ENCODE results near the gene ALK. TPM values are rescaled to one million over a fixed set of nuclear protein-coding genes. Genes with fewer than 3 reads are reported as not detected.

The ALK gene
- total RNA-seq, 1 donor from 2014 or later, result 0.14 TPM

DNA sequence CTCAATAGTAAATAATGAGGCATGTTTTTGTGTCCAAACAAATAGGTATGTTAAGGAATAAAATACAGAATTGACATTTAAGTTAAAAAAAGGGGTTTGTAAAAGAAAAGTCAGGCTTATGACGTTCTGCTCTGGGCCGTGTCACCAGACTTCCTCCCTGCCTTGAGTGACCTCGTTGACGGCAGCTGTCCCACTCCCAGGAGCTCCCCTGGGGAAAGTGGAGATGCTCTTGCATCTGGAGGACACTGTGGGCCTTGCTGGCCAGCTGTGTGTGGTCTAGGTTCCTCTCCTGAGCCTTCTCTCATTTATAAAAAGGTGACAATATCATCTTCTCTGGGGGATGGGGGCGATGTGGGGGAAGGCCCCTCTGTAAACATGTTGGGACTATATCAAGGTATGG, 609.9 kb downstream of the ALK start:
- intact Hi-C loops (cut with micrococcal nuclease), result no loop called here
- TF ChIP-seq, protein P1, sequence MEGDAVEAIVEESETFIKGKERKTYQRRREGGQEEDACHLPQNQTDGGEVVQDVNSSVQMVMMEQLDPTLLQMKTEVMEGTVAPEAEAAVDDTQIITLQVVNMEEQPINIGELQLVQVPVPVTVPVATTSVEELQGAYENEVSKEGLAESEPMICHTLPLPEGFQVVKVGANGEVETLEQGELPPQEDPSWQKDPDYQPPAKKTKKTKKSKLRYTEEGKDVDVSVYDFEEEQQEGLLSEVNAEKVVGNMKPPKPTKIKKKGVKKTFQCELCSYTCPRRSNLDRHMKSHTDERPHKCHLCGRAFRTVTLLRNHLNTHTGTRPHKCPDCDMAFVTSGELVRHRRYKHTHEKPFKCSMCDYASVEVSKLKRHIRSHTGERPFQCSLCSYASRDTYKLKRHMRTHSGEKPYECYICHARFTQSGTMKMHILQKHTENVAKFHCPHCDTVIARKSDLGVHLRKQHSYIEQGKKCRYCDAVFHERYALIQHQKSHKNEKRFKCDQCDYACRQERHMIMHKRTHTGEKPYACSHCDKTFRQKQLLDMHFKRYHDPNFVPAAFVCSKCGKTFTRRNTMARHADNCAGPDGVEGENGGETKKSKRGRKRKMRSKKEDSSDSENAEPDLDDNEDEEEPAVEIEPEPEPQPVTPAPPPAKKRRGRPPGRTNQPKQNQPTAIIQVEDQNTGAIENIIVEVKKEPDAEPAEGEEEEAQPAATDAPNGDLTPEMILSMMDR (IDR thresholded peaks at IDR 0.05; ENCODE audit: borderline replicate concordance), result no peak
- no peak overlapping the region for H3K4me3 ChIP-seq
- H3K4me1 ChIP-seq, result no peaks in the 10 kb centered on the region
- no peak for DNase-seq
- no peak overlapping the region for H3K27ac ChIP-seq (replicated peaks)
- no peaks in the 10 kb centered on the region for H3K36me3 ChIP-seq
- no peaks in the 10 kb centered on the region for H3K9me3 ChIP-seq (replicated peaks)
- H3K27me3 ChIP-seq (ENCODE audit: low read depth), result peaks cover 74% of the 10 kb centered on the region

DNA sequence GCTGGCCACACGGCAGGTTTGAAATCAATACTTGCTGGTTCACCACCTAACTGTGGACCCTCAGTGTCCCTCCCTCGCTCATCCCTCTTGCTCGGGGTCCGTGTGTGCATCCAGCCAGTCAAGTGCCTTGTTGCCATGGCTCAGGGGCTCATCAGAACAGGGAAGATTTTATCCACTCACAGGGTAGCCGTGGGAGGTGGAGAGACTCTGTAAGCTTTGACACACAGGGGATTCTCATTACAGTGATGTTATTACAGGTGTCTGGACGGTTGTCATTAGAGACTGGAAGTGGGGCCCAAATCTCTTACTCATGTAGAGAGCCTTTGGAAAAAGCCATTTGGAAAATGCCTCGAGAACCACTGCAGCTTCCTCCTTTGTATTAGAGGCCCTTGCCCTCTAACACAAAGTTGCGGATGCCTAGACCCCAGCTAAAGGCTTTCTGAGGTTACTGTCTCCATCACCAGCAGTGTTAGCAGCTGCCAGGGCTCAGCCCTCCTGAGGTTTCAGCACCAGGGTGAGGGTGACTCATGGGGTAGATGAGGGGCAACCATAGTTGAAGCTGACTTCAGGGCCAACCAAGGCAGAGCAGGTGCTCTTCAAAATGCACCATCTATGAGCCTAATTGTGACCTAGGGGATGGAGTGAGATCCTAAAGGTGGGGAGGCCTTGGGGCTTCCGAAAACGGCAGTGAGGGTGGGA, 610.6 kb downstream of the ALK start:
- DNase-seq, result no peak
- H3K27ac ChIP-seq (replicated peaks), result no peak overlapping the region
- no peaks in the 10 kb centered on the region for H3K9me3 ChIP-seq (replicated peaks)
- H3K36me3 ChIP-seq, result no peaks in the 10 kb centered on the region
- H3K4me1 ChIP-seq, result no peaks in the 10 kb centered on the region
- no peak overlapping the region for H3K4me3 ChIP-seq
- peaks cover 76% of the 10 kb centered on the region for H3K27me3 ChIP-seq (ENCODE audit: low read depth)
- TF ChIP-seq, protein P1 (IDR thresholded peaks at IDR 0.05; ENCODE audit: borderline replicate concordance), result no peak
- intact Hi-C loops (cut with micrococcal nuclease), result no loop called here

DNA sequence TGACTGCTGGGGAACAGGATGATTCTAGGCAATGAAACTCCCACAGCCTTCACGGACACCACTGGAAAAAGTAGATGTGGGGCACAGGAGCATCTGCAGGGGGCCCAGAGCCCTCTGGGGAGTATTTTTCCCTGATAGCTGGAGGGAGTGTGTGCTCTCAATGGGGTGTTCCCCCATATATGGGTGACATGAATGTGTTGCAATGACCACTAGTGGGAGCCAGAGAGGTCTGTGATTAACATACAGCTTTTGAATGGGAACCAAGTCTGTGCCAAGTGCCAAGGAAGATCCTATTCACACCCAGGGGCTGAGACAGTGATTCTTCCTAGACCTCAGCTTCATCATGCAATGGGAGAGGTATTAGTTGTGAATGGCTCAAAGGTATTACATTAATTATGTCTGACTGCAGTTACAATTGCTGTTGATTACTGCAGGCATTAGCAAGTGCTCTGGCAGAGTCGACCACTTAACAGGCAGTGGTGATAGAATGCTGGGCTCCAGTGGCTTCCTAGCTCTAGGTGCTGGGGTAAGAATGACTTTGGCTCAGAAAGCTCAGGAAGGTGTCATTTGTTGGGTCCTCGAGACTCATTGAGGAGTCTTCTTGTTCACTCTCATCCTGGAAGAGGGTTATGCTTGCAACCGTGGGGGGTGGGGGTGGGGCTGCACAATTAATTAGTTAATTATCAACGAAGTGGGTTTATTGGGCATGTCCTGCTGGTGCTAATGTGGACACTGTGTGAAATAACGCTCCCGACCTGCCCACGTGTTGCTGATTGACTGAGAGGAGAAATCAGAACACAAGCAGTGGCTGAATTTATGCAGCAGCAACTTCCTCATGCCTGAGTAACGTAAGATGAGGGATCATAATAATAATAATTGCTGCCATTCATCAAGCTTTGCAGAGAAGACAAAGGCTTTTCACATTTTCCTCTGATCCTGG, 612.0 kb downstream of the ALK start:
- no peaks in the 10 kb centered on the region for H3K36me3 ChIP-seq
- no peak overlapping the region for H3K4me3 ChIP-seq
- TF ChIP-seq, protein P1 (IDR thresholded peaks at IDR 0.05; ENCODE audit: borderline replicate concordance), result peak; percentile 69
- H3K9me3 ChIP-seq (replicated peaks), result no peaks in the 10 kb centered on the region
- H3K27me3 ChIP-seq (ENCODE audit: low read depth), result peaks cover 62% of the 10 kb centered on the region
- DNase-seq, result no peak
- no peak overlapping the region for H3K27ac ChIP-seq (replicated peaks)
- H3K4me1 ChIP-seq, result no peaks in the 10 kb centered on the region
- intact Hi-C loops (cut with micrococcal nuclease), result no loop called here

DNA sequence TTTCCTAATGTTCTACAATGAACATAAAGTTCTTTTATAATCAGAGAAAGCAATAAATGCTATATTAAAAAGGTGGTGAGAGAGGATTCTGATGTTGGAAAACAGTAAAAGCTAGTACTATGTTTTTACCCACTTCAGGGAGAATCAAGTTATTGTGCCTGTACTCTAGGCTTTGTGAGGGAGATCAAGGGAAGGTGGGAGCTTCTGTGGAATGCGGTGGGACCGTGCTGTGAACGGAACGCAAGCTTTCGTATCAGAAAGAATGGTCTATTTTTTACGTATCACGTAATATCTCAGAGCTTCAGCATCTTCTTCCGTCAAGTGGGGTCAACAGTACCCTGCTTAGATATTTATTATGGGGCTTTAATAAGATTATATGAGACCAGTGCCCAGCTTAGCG, 613.0 kb downstream of the ALK start:
- intact Hi-C loops (cut with micrococcal nuclease), result no loop called here
- no peaks in the 10 kb centered on the region for H3K36me3 ChIP-seq
- H3K4me1 ChIP-seq, result no peaks in the 10 kb centered on the region
- H3K27me3 ChIP-seq (ENCODE audit: low read depth), result peaks cover 52% of the 10 kb centered on the region
- H3K27ac ChIP-seq (replicated peaks), result no peak overlapping the region
- no peak overlapping the region for H3K4me3 ChIP-seq
- DNase-seq, result no peak
- TF ChIP-seq, protein P1 (IDR thresholded peaks at IDR 0.05; ENCODE audit: borderline replicate concordance), result no peak
- no peaks in the 10 kb centered on the region for H3K9me3 ChIP-seq (replicated peaks)

DNA sequence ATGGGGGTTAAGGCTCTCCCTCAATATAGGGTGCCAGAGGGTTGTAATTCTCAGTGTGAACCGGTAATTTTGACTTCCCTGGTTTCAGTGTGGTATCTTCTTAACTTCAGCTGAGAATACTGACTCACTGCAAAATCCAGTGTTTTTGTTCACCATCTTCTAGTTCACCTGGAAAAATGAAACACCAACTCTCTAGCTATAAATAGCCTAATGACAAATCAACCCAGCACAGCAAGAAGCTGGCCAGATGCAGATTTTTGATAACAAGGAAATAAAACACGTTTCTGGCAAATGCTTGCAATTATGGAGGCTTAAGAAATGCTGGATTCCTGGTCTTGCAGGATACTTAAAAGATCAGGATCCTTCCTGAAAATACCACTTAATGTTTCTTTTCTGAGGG, 613.9 kb downstream of the ALK start:
- no peak for DNase-seq
- Histone ChIP-seq H3K4me1 (no peaks in the 10 kb centered on the region), H3K36me3 (no peaks in the 10 kb centered on the region), H3K4me3 (no peak overlapping the region), H3K27ac (replicated peaks) (no peak overlapping the region), H3K27me3 (ENCODE audit: low read depth) (peaks cover 51% of the 10 kb centered on the region), H3K9me3 (replicated peaks) (no peaks in the 10 kb centered on the region)
- TF ChIP-seq, protein P1 (IDR thresholded peaks at IDR 0.05; ENCODE audit: borderline replicate concordance), result no peak
- intact Hi-C loops (cut with micrococcal nuclease), result no loop called here

Measured in left ventricle myocardium inferior (tissue), 1 donor.